ENCODE measurements around the gene RIPOR3.
"Not testable (repeated sequence)": the region's sequence is repeated elsewhere in the genome, so short reads cannot be mapped to it uniquely, and the experiment has no call there.

Gene RIPOR3

GRCh38 chr20:50676858-50677257, 14.5 kb downstream of the RIPOR3 start:
- TF ChIP-seq CTCF (IDR thresholded peaks at IDR 0.05; ENCODE audit: extremely low read depth, insufficient read depth, missing control alignments), result no peak
- in situ Hi-C loops (cut with MboI; ENCODE audit: low pct_unique_long_range_greater_than_20kb, low sequenced_read_pairs, unreplicated experiment), result no loop called here
- DNase-seq (ENCODE audit: low spot score), result no peak

GRCh38 chr20:50676377-50676731, 15.0 kb downstream of the RIPOR3 start:
- in situ Hi-C loops (cut with MboI; ENCODE audit: low pct_unique_long_range_greater_than_20kb, low sequenced_read_pairs, unreplicated experiment); DNase-seq (ENCODE audit: low spot score): not testable (repeated sequence)

DNA sequence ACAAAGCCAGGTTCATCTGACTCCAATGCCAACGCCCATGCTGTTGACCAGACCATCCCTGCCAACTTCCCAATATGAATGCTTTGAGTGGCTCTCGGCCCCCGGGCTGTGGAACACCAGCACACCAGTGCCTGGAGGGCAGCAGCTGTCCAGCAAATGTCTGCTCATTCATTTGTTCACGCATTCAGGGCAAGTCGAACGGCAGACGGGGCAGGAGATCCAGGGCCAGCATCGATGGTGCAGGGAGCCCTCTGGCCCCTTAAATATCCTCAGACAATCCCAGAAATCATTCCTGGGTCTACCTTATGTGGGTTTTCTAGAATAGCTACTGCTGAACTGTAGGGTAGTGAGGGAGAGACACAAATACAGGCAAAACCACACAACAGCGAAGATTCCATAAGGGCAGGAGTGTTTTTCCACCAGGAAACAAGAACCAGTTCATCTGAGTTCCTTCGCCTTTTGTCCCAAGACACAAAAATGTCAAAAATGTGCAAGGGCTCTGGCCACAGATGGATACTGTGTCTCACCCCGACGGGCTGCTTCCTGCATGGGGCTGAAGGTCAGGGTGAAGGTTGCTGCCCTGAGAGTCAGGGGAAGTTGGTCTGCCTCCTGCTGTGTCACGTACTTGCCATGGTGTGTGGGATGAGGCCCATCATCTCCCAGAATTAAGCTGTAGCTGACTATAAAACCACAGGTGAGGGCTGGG, 15.5 kb downstream of the RIPOR3 start:
- no peak for DNase-seq (ENCODE audit: low spot score)
- in situ Hi-C loops (cut with MboI; ENCODE audit: low pct_unique_long_range_greater_than_20kb, low sequenced_read_pairs, unreplicated experiment), result no loop called here
- TF ChIP-seq CTCF (IDR thresholded peaks at IDR 0.05; ENCODE audit: extremely low read depth, insufficient read depth, missing control alignments), result no peak

DNA sequence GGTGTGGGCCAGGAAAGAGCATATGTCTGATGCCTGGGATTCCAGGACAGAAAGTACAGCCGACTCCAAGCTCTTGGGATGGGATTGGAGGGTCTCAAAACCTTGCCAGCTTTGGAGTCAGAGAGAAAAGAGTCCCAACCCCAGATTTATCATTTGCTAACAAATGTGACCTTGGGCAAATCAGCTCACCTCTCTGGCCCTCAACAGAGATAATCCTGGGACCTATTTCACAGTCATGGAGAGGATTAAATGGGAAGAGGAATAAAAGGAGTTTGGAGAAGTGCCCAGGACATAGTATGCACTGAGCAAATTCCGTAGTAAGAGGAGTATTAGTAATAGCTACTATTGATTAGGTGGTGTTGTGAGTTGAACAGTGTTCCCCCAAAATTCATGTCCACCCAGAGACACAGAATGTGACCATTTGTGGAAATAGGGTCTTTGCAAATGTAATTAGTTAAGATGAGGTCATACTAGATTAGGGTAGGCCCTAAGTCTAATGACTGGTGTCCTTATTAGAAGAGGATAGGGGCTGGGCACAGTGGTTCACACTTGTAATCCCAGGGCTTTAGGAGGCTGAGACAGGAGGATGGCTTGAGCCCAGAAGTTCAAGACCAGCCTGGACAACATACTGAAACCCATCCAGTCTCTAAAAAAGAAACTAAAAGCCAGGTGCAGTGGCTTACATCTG, 17.1 kb downstream of the RIPOR3 start:
- in situ Hi-C loops (cut with MboI; ENCODE audit: low pct_unique_long_range_greater_than_20kb, low sequenced_read_pairs, unreplicated experiment), result no loop called here
- DNase-seq (ENCODE audit: low spot score), result no peak
- no peak for TF ChIP-seq CTCF (IDR thresholded peaks at IDR 0.05; ENCODE audit: extremely low read depth, insufficient read depth, missing control alignments)

GRCh38 chr20:50673466-50674137, 17.7 kb downstream of the RIPOR3 start:
- DNase-seq (ENCODE audit: low spot score), result no peak

DNA sequence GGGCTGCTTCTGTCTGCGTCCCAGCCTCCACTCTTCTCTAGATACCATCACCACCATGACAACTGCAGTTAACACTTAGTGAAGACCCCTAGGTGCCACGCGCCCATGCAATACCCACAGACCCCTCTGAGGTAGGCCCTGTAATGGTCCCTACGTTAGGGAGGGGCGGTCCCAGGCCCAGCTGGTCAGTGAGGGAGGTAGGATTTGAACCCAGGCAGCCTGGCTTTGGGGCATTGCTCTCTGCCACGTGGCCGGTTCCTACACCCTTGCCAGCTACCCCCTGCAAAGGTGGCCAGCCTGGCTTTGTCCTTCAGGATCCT, 18.2 kb downstream of the RIPOR3 start:
- DNase-seq (ENCODE audit: low spot score), result no peak
- TF ChIP-seq CTCF (IDR thresholded peaks at IDR 0.05; ENCODE audit: extremely low read depth, insufficient read depth, missing control alignments), result no peak
- in situ Hi-C loops (cut with MboI; ENCODE audit: low pct_unique_long_range_greater_than_20kb, low sequenced_read_pairs, unreplicated experiment), result no loop called here

More at GRCh38 chr20:50673466-50674137, 17.7 kb downstream of the RIPOR3 start:
- TF ChIP-seq CTCF (IDR thresholded peaks at IDR 0.05; ENCODE audit: extremely low read depth, insufficient read depth, missing control alignments), result no peak
- in situ Hi-C loops (cut with MboI; ENCODE audit: low pct_unique_long_range_greater_than_20kb, low sequenced_read_pairs, unreplicated experiment), result no loop called here

Measured in GM13977 (cell line).